ENCODE measurements around the gene NR2F1-AS1. TPM values are rescaled to one million over a fixed set of nuclear protein-coding genes. Genes with fewer than 3 reads are reported as not detected.
"Not testable (repeated sequence)": the region's sequence is repeated elsewhere in the genome, so short reads cannot be mapped to it uniquely, and the experiment has no call there.

NR2F1-AS1 gene
- polyA plus RNA-seq, 1 donor (not counting 4 experiments of a cell fraction or from before 2014, with no cell fraction given): 0.25 TPM

DNA sequence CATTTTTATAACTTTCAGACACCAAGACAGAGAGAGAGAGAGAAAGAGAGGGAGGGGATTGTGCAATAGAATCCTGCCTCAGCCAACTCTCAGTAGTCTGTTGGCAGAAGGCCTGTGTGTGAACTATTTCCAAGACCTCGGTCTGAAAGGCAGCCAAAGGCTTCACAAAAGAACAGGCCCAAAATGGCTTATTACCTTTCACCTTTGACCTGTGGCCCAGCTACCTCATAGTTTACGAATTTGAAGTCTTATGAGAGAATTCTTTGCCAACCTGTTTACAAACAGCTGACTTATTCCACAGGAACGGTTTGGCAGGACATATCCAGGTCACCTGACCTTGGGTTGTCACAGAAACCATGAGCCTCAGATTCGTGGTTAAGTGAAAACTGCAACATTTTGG is 48.6 kb downstream of the NR2F1-AS1 start:
- TF ChIP-seq EZH2 (IDR thresholded peaks at IDR 0.05; ENCODE audit: low read length): no peak
- TF ChIP-seq, protein P1, sequence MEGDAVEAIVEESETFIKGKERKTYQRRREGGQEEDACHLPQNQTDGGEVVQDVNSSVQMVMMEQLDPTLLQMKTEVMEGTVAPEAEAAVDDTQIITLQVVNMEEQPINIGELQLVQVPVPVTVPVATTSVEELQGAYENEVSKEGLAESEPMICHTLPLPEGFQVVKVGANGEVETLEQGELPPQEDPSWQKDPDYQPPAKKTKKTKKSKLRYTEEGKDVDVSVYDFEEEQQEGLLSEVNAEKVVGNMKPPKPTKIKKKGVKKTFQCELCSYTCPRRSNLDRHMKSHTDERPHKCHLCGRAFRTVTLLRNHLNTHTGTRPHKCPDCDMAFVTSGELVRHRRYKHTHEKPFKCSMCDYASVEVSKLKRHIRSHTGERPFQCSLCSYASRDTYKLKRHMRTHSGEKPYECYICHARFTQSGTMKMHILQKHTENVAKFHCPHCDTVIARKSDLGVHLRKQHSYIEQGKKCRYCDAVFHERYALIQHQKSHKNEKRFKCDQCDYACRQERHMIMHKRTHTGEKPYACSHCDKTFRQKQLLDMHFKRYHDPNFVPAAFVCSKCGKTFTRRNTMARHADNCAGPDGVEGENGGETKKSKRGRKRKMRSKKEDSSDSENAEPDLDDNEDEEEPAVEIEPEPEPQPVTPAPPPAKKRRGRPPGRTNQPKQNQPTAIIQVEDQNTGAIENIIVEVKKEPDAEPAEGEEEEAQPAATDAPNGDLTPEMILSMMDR (optimal IDR thresholded peaks at IDR 0.05 in 1 of 3, IDR thresholded peaks at IDR 0.05 in 1 of 3, conservative IDR thresholded peaks at IDR 0.05 in 1 of 3; ENCODE audit: extremely low read depth in 1 of 3, insufficient read depth in 2 of 3, low read length in 3 of 3): no peak

DNA sequence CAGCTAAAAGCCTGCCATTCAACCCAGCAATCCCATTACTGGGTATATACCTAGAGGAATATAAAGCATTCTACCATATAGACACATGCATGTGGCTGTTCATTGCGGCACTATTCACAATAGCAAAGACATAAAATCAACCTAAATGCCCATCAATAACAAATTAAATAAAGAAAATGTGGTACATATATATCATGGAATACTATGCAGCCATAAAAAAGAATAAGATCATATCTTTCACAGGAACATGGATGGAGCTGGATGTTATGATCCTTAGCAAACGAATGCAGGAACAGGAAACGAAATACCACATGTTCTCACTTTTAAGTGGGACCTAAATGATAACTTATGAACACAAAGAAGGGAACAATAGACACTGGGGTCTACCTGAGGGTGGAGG is 59.2 kb downstream of the NR2F1-AS1 start:
- FAIRE-seq; H3K9ac ChIP-seq (ENCODE audit: control insufficient read depth, extremely low read depth, insufficient read depth, low read length); H3K9me1 ChIP-seq (ENCODE audit: control insufficient read depth, extremely low read depth, insufficient read depth, low read length); H4K20me1 ChIP-seq (ENCODE audit: control insufficient read depth, extremely low read depth, insufficient read depth, low read length); H2AFZ ChIP-seq (ENCODE audit: control insufficient read depth, low read length); H3K4me2 ChIP-seq (ENCODE audit: control insufficient read depth, extremely low read depth, insufficient read depth, low read depth, low read length); dilution Hi-C loops (cut with MboI; ENCODE audit: extremely low pct_ligation_motif_present, low sequenced_read_pairs); H3K4me1 ChIP-seq (ENCODE audit: control insufficient read depth, extremely low read depth, insufficient read depth, low read length); H3K4me3 ChIP-seq (ENCODE audit: control insufficient read depth in 2 of 3, extremely low read depth in 1 of 3, insufficient read depth in 2 of 3, low read depth in 1 of 3, low read length in 3 of 3); H3K79me2 ChIP-seq (ENCODE audit: control insufficient read depth, insufficient read depth, low read length); DNase-seq (ENCODE audit: low read depth, low spot score); H3K27me3 ChIP-seq (ENCODE audit: control insufficient read depth, extremely low read depth, insufficient read depth, low read length); H3K9me3 ChIP-seq (ENCODE audit: control insufficient read depth, low read depth, low read length); H3K27ac ChIP-seq (ENCODE audit: control insufficient read depth, insufficient read depth, low read length); H3K36me3 ChIP-seq (ENCODE audit: control insufficient read depth in 2 of 2, extremely low read depth in 1 of 2, insufficient read depth in 2 of 2, low read length in 2 of 2): not testable (repeated sequence)

More for the DNA sequence above, 48.6 kb downstream of the NR2F1-AS1 start:
- no peak overlapping the region for H3K9ac ChIP-seq (ENCODE audit: control insufficient read depth, extremely low read depth, insufficient read depth, low read length)
- no peak overlapping the region for H3K4me2 ChIP-seq (ENCODE audit: control insufficient read depth, extremely low read depth, insufficient read depth, low read depth, low read length)
- no peaks in the 10 kb centered on the region for H3K27me3 ChIP-seq (ENCODE audit: control insufficient read depth, extremely low read depth, insufficient read depth, low read length)
- no peaks in the 10 kb centered on the region for H3K9me1 ChIP-seq (ENCODE audit: control insufficient read depth, extremely low read depth, insufficient read depth, low read length)
- dilution Hi-C loops (cut with MboI; ENCODE audit: extremely low pct_ligation_motif_present, low sequenced_read_pairs): no loop called here
- H2AFZ ChIP-seq (ENCODE audit: control insufficient read depth, low read length): no peak overlapping the region
- H3K27ac ChIP-seq (ENCODE audit: control insufficient read depth, insufficient read depth, low read length): no peak overlapping the region
- no peaks in the 10 kb centered on the region for H3K4me1 ChIP-seq (ENCODE audit: control insufficient read depth, extremely low read depth, insufficient read depth, low read length)
- H3K79me2 ChIP-seq (ENCODE audit: control insufficient read depth, insufficient read depth, low read length): no peaks in the 10 kb centered on the region
- no peaks in the 10 kb centered on the region for H3K36me3 ChIP-seq (ENCODE audit: control insufficient read depth in 2 of 2, extremely low read depth in 1 of 2, insufficient read depth in 2 of 2, low read length in 2 of 2)
- no peak for FAIRE-seq
- H3K9me3 ChIP-seq (ENCODE audit: control insufficient read depth, low read depth, low read length): no peaks in the 10 kb centered on the region
- DNase-seq (ENCODE audit: low read depth, low spot score): no peak
- no peaks in the 10 kb centered on the region for H4K20me1 ChIP-seq (ENCODE audit: control insufficient read depth, extremely low read depth, insufficient read depth, low read length)
- H3K4me3 ChIP-seq (ENCODE audit: control insufficient read depth in 2 of 3, extremely low read depth in 1 of 3, insufficient read depth in 2 of 3, low read depth in 1 of 3, low read length in 3 of 3): no peak overlapping the region

DNA sequence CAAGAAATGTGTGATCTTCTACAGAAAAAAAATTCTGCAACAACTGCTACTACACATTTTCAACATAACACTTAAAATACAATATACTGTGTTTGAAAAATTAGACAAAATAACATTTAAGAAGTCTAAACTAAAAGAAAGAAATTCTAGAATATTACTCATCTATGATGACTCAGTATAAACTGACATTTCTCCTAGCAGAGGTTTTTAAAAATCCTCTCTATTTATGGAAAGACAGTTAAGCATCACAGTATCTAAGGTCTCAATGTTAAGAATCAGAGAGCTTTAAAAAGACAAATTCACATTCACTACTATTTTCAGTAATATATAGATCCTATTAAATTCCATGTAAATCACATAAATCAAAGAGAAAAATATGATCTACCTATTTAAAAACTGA is 61.3 kb downstream of the NR2F1-AS1 start:
- H3K4me3 ChIP-seq (ENCODE audit: control insufficient read depth in 2 of 3, extremely low read depth in 1 of 3, insufficient read depth in 2 of 3, low read depth in 1 of 3, low read length in 3 of 3): no peak overlapping the region
- H2AFZ ChIP-seq (ENCODE audit: control insufficient read depth, low read length): no peak overlapping the region
- H3K9ac ChIP-seq (ENCODE audit: control insufficient read depth, extremely low read depth, insufficient read depth, low read length): no peak overlapping the region
- no peaks in the 10 kb centered on the region for H3K79me2 ChIP-seq (ENCODE audit: control insufficient read depth, insufficient read depth, low read length)
- no peaks in the 10 kb centered on the region for H3K27me3 ChIP-seq (ENCODE audit: control insufficient read depth, extremely low read depth, insufficient read depth, low read length)
- TF ChIP-seq EZH2 (IDR thresholded peaks at IDR 0.05; ENCODE audit: low read length): no peak
- TF ChIP-seq, protein P1 (optimal IDR thresholded peaks at IDR 0.05 in 1 of 3, IDR thresholded peaks at IDR 0.05 in 1 of 3, conservative IDR thresholded peaks at IDR 0.05 in 1 of 3; ENCODE audit: extremely low read depth in 1 of 3, insufficient read depth in 2 of 3, low read length in 3 of 3): no peak
- DNase-seq (ENCODE audit: low read depth, low spot score) (no peak), FAIRE-seq (no peak)
- H3K9me3 ChIP-seq (ENCODE audit: control insufficient read depth, low read depth, low read length): no peaks in the 10 kb centered on the region
- H3K9me1 ChIP-seq (ENCODE audit: control insufficient read depth, extremely low read depth, insufficient read depth, low read length): no peaks in the 10 kb centered on the region
- H3K27ac ChIP-seq (ENCODE audit: control insufficient read depth, insufficient read depth, low read length): no peak overlapping the region
- H3K4me2 ChIP-seq (ENCODE audit: control insufficient read depth, extremely low read depth, insufficient read depth, low read depth, low read length): no peak overlapping the region
- H3K36me3 ChIP-seq (ENCODE audit: control insufficient read depth in 2 of 2, extremely low read depth in 1 of 2, insufficient read depth in 2 of 2, low read length in 2 of 2): no peaks in the 10 kb centered on the region
- H3K4me1 ChIP-seq (ENCODE audit: control insufficient read depth, extremely low read depth, insufficient read depth, low read length): no peaks in the 10 kb centered on the region
- H4K20me1 ChIP-seq (ENCODE audit: control insufficient read depth, extremely low read depth, insufficient read depth, low read length): no peaks in the 10 kb centered on the region
- dilution Hi-C loops (cut with MboI; ENCODE audit: extremely low pct_ligation_motif_present, low sequenced_read_pairs): no loop called here

All from keratinocyte (primary cell).